Astrocyte of the spinal cord (primary cell): ENCODE measurements around the gene TCEA2.

ENCODE experiments used
- DNase-seq: peaks from one replicate; pipeline ENCODE4 v3.0.0; 2011; ENCODE audit warnings: low read depth, low spot score
- H3K4me3 ChIP-seq: 2 replicates; pipeline ENCODE4 v1.5.1; 2011; ENCODE audit warnings: low read depth, mild to moderate bottlenecking, low read length, moderate library complexity
- CTCF ChIP-seq: IDR thresholded peaks from 2 replicates; pipeline ENCODE4 v1.5.1; 2012; ENCODE audit warnings: low read depth, mild to moderate bottlenecking, low read length, inconsistent platforms
- in situ Hi-C: cut with HindIII; loops from 2 replicates; pipeline ENCODE4 v1.10.0; 2017; ENCODE audit warnings: low sequenced_read_pairs

The TCEA2 gene

DNA sequence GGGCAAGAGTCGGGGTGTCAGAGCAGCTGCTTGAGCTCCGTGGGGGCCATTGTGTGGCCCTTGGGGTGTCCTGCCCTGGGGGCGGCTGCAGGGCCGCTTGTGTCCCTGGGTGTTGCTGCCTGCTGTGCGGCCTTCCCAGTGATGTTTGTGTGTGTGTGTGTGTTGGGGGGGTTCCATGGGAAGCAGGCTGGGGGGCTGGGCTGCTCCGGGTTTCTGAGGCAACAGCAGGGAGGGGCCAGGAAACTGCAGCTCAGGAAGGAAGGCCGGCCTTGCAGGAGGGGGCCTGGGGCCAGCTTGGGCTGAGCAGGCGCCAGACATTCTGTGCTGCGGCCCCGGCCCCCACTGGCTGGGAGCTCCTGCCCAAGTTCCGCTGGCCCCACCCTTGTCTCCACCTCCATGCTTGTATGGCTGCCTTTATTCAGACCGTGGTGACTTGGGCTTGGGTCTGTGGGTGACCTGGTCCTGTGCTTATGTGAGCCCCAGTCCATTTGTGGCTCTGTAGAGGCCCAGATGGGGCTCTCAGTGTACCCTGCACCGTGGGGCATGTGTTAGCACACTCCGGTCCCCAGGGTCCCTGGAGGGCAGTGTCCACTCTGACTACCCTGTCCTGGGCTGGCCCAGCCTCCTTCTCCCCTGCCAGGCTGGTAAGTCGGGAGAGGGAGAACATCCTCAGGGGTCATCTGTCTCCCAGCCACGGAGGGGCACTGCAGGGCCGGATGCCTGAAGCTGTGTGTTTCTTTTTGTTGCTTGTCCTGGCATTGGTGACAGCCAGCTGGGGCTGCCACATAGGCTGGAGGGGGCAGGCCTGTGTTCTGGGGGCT lies 8.9 kb upstream of the TCEA2 start:
- DNase-seq: peak; percentile 23
- H3K4me3 ChIP-seq: no peak overlapping the region
- TF ChIP-seq CTCF: peak; percentile 33
- in situ Hi-C loops: no loop called here

- TF ChIP-seq CTCF: no peak
- in situ Hi-C loops: no loop called here
- DNase-seq: no peak
- no peak overlapping the region for H3K4me3 ChIP-seq
Observed at GRCh38 chr20:64055396-64055892, 7.6 kb upstream of the TCEA2 start.

DNA sequence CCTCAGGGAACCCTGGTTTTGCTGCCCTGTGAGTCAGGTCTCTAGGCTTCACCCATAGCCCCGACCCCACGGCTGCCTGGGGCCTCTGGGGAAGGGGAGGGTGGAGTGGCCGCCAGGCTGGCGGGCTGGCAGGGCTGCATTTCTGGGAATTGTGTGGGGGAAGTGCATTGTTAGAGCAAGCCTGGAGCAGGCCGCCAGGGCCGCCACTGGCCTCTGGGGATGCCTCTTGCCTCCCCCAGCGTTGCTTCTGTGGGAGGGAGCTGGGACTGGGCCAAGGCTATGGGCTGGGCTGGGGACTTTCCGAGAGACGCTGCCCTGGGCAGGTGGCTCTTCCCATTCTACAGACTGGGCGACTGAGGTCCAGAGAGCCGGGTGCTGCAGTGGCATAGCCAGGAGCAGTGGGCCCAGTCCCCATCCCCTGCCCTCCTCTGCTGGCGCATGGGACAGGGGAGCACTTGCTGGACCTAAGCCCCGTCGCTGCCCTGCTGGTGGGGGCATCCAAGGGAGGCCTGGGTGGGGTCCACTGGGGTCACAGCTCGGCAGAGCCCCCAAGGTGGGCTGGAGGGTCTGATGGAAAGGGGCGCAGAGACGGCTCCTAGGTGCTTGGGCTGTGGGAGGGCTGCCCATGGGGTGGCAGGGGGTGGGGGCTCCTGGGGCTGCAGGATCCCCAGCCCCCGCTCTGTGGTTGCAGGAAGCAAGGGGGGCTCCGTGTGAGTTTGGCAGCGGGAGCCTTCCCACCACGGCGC lies 6.9 kb upstream of the TCEA2 start:
- H3K4me3 ChIP-seq: no peak overlapping the region
- TF ChIP-seq CTCF: no peak
- in situ Hi-C loops: no loop called here
- no peak for DNase-seq

- in situ Hi-C loops: no loop called here
- TF ChIP-seq CTCF: no peak
- H3K4me3 ChIP-seq: no peak overlapping the region
- DNase-seq: no peak
Observed at GRCh38 chr20:64056639-64056888, 6.4 kb upstream of the TCEA2 start.

- no peak for TF ChIP-seq CTCF
- in situ Hi-C loops: no loop called here
- DNase-seq: no peak
- H3K4me3 ChIP-seq: no peak overlapping the region
Observed at GRCh38 chr20:64056889-64057627, 5.9 kb upstream of the TCEA2 start.

DNA sequence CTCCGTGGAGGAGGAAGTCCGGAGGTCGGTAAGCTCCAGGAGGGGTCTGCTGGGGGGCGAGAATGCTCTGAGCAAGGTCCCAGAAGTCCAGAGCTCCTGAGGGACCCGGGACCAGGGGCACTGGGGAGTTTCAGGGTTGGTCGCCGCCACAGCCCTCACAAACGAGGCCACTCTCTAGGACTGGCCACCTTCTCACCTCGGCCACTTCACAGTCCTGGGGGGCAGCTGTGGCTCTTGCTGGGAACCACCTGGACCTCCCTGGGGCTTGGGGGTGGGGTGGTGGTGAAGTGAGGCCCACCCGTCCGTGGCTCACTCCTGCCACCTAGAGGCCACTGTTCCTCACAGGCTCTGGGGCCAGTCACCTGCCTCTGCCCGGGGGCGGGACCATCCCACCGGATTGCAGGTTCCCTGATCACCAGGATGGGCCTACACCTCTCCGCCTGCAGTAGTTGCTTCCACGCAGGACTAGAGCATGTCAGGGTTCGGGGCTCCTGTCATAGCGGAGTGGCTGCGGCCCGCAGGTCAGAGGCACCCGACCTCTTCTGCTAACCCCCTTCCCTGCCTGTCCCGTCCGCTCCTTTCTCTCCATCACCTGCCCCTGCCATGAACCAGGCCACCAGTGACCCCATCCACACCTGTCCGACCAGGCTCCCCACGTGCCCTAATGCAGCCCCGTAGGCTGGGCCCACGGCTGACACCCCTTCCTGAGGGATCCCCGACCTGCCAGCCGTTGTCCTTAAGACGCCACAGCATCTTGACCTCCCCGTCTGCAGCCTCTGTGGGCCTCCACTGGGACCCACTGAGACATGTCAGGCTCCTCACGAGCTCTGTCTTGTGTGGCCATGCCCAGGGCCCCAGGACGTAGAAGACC lies 5.1 kb upstream of the TCEA2 start:
- TF ChIP-seq CTCF: peak; percentile 95
- in situ Hi-C loops: no loop called here
- DNase-seq: peak; percentile 35
- no peak overlapping the region for H3K4me3 ChIP-seq
